Measurements from ENCODE around the gene ARHGAP8. TPM values are rescaled to one million over a fixed set of nuclear protein-coding genes. Genes with fewer than 3 reads are reported as not detected.

Gene ARHGAP8
- total RNA-seq, 4 donors from 2014 or later: 1.5 to 6.9 (median 4.2) TPM

DNA sequence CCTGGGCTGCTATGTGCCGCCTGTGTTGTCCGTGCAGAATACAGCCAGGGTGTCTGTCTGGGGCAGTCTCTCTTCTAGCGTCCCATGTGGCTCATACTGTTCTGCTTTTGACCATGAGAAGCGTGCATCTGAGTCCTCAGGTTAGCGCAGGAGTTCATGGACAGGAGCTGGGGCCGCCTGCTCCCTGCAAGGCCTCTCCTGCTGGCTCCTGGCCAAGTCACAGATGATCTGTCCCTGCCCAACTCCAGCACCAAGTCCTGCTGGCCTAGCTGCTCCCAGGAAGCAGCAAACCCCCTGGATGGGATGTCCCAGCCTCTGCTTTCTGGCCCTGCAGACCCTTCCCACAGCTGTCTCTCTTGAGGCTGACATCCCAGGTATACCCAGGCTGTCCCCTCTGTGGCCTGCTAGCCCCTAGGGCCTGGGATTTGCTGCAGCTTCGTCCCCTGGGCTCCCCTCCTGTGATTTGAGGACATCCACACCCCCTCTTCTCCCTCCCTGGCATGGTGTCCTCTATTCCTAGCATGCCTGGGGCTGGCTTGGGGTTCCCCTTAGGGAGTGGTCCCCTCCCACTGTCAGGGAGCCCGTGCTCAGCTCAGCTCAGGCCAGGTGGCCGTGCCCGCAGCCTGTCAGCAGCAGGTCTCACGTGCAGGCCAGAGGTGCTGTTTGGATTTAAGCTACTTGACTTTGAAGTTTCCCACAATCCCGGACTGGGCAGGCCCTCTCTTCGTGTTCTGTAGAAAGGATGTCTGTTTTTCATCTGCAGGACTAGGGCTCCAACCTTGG lies 32.6 kb upstream of the ARHGAP8 start:
- Histone ChIP-seq H3K27ac (no peak overlapping the region), H3K9me3 (no peaks in the 10 kb centered on the region), H3K36me3 (peaks cover 20% of the 10 kb centered on the region), H3K27me3 (no peaks in the 10 kb centered on the region), H3K4me3 (no peak overlapping the region), H3K4me1 (no peaks in the 10 kb centered on the region)
- TF ChIP-seq EP300 (IDR thresholded peaks at IDR 0.05) (no peak), POLR2A (IDR thresholded peaks at IDR 0.05) (no peak), POLR2AphosphoS5 (IDR thresholded peaks at IDR 0.05) (no peak)
- TF ChIP-seq, protein P1, sequence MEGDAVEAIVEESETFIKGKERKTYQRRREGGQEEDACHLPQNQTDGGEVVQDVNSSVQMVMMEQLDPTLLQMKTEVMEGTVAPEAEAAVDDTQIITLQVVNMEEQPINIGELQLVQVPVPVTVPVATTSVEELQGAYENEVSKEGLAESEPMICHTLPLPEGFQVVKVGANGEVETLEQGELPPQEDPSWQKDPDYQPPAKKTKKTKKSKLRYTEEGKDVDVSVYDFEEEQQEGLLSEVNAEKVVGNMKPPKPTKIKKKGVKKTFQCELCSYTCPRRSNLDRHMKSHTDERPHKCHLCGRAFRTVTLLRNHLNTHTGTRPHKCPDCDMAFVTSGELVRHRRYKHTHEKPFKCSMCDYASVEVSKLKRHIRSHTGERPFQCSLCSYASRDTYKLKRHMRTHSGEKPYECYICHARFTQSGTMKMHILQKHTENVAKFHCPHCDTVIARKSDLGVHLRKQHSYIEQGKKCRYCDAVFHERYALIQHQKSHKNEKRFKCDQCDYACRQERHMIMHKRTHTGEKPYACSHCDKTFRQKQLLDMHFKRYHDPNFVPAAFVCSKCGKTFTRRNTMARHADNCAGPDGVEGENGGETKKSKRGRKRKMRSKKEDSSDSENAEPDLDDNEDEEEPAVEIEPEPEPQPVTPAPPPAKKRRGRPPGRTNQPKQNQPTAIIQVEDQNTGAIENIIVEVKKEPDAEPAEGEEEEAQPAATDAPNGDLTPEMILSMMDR (IDR thresholded peaks at IDR 0.05): no peak
- 70% methylated on average over 4 of the region's 13 CpGs for WGBS
- no peak for DNase-seq (ENCODE audit: low spot score in 2 of 2)

DNA sequence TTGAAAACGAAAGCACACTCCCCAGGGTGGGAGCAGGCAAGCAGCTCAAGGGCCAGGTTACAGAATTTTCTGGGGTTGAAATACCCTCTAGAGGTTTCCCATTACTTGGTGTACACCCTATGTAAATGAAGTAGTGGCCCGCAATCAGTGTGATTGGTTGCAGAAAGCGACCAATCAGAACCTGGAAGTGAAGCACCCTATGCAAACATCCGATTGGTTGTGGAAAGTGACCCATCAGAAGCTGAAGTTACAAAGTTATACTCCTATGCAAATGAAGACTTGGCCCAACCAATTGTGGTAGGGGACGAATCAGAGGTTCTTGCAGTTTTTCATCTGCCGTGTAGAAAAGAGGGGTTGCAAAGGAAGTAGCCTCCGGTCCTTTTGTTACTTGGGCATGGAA lies 31.2 kb upstream of the ARHGAP8 start:
- peaks cover 21% of the 10 kb centered on the region for H3K36me3 ChIP-seq
- no peaks in the 10 kb centered on the region for H3K9me3 ChIP-seq
- DNase-seq (ENCODE audit: low spot score in 2 of 2): no peak
- TF ChIP-seq, protein P1 (IDR thresholded peaks at IDR 0.05): no peak
- TF ChIP-seq POLR2A (IDR thresholded peaks at IDR 0.05): no peak
- no peak for TF ChIP-seq EP300 (IDR thresholded peaks at IDR 0.05)
- TF ChIP-seq POLR2AphosphoS5 (IDR thresholded peaks at IDR 0.05): no peak
- H3K27me3 ChIP-seq: no peaks in the 10 kb centered on the region
- no peak overlapping the region for H3K4me3 ChIP-seq
- 91% methylated on average over 7 of the region's 7 CpGs for WGBS
- no peak overlapping the region for H3K27ac ChIP-seq
- H3K4me1 ChIP-seq: no peaks in the 10 kb centered on the region

DNA sequence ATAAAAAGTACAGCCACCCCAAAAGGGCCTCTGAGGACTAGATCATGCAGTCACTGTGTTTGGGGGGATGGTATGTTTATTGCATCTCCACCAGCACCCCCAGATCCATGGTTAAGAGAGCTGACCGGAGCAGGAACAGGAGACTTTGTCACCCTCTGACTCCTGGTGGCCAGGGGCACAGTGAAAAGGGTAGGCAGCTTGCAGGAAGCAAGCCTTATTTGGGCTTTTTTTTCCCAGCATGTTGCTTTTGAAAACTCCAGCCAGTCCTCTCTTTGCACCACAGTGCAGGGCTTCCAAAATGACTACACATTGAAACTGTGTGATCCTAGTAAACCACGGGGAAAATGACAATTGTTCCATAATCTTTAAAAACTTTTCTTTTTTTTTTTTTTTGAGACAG lies 29.8 kb upstream of the ARHGAP8 start:
- Histone ChIP-seq H3K27ac (no peak overlapping the region), H3K4me3 (no peak overlapping the region), H3K4me1 (no peaks in the 10 kb centered on the region), H3K36me3 (peaks cover 22% of the 10 kb centered on the region), H3K9me3 (no peaks in the 10 kb centered on the region), H3K27me3 (no peaks in the 10 kb centered on the region)
- DNase-seq (ENCODE audit: low spot score in 2 of 2): no peak
- no peak for TF ChIP-seq POLR2A (IDR thresholded peaks at IDR 0.05)
- no peak for TF ChIP-seq EP300 (IDR thresholded peaks at IDR 0.05)
- 93% methylated on average over 2 of the region's 2 CpGs for WGBS

DNA sequence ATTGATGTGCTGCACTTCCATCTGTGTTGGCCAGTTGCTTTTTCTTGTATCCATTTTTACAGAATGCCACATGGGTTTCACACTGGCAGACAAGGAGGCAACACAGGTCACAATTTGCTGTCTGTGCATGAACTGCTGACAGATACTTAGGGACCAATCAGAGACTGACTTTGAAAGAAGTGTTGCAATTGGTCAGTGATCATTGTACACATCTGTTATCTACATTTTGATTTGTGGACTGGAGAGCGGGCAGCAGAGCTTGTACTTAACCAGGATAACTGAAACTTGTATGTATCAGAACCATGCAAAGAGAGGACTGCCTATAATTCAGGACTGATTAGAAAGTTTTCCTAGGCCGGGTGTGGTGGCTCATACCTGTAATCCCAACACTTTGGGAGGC lies 28.6 kb upstream of the ARHGAP8 start:
- TF ChIP-seq, protein P1 (IDR thresholded peaks at IDR 0.05): no peak
- TF ChIP-seq POLR2AphosphoS5 (IDR thresholded peaks at IDR 0.05): no peak
- TF ChIP-seq EP300 (IDR thresholded peaks at IDR 0.05): no peak
- no peak for TF ChIP-seq POLR2A (IDR thresholded peaks at IDR 0.05)
- Histone ChIP-seq H3K27me3 (no peaks in the 10 kb centered on the region), H3K4me1 (peaks cover 3% of the 10 kb centered on the region), H3K4me3 (no peak overlapping the region), H3K27ac (no peak overlapping the region), H3K36me3 (peaks cover 26% of the 10 kb centered on the region), H3K9me3 (no peaks in the 10 kb centered on the region)
- WGBS: 87% methylated on average over 2 of the region's 2 CpGs
- DNase-seq (ENCODE audit: low spot score in 2 of 2): no peak

DNA sequence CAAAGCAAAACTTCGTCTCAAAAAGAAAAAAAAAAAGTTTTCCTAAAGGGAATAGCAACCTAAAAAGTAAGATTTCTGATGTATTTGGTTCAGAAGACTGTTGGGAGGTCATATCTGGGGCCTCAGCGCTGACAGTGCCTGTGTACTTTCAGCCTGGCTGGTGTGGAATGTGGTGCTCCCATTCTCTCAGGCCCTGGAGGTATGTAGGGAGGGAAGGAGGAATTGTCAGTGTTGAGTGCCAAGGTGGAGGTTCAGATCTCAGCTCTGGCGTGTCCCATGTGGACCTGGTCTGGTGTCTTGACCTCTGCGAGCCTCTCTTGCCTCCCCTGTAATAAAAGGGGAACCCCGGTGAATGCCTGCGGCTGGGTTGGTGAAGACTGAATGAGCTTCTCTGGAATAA lies 28.0 kb upstream of the ARHGAP8 start:
- no peak for DNase-seq (ENCODE audit: low spot score in 2 of 2)
- TF ChIP-seq, protein P1 (IDR thresholded peaks at IDR 0.05): no peak
- TF ChIP-seq EP300 (IDR thresholded peaks at IDR 0.05) (no peak), POLR2AphosphoS5 (IDR thresholded peaks at IDR 0.05) (no peak)
- WGBS: 85% methylated on average over 6 of the region's 6 CpGs
- no peak overlapping the region for H3K4me3 ChIP-seq
- H3K27me3 ChIP-seq: no peaks in the 10 kb centered on the region
- peaks cover 8% of the 10 kb centered on the region for H3K4me1 ChIP-seq
- H3K9me3 ChIP-seq: no peaks in the 10 kb centered on the region
- H3K36me3 ChIP-seq: peaks cover 26% of the 10 kb centered on the region
- no peak overlapping the region for H3K27ac ChIP-seq
